Activated B cell treated with CpG ODN at 0.5 μM for 24 hours (primary cell): Measurements from ENCODE around the gene SLC35B2. TPM values are rescaled to one million over a fixed set of nuclear protein-coding genes. Genes with fewer than 3 reads are reported as not detected.
A peak's percentile ranks its signal among the peaks of the same experiment; 100 is the strongest.

Source experiments
- ATAC-seq: fragments of 200-7000 bp; cut with Tn5 transposase; one replicate; pipeline ENCODE4 v1.10.0; 2021; ENCODE audit warnings: low read depth, mild to moderate bottlenecking, moderate library complexity
- CTCF ChIA-PET: fragments of 350-600 bp; sonication (Branson Sonifier 250); formaldehyde crosslinking; loops from one replicate; lab custom pipeline; 2021; ENCODE audit warnings: antibody characterized with exemption; lab: Charles Lee
- POLR2A ChIA-PET: fragments of 350-600 bp; sonication (Branson Sonifier 250); formaldehyde crosslinking; loops from one replicate; lab custom pipeline; 2021; ENCODE audit warnings: antibody characterized with exemption; lab: Charles Lee
- DNase-seq: peaks from one replicate; pipeline ENCODE4 v3.0.0; 2022
- H3K27ac Mint-ChIP-seq: one replicate; pipeline ENCODE4 v1.8.0; 2020; ENCODE audit warnings: mixed read lengths
- H3K27me3 Mint-ChIP-seq: one replicate; pipeline ENCODE4 v1.8.0; 2021; ENCODE audit warnings: mixed read lengths
- H3K36me3 Mint-ChIP-seq: one replicate; pipeline ENCODE4 v1.8.0; 2021; ENCODE audit warnings: low read depth, mixed read lengths
- H3K4me1 Mint-ChIP-seq: one replicate; pipeline ENCODE4 v1.8.0; 2021; ENCODE audit warnings: mixed read lengths
- H3K4me3 Mint-ChIP-seq: one replicate; pipeline ENCODE4 v1.8.0; 2020; ENCODE audit warnings: mild to moderate bottlenecking, mixed read lengths
- H3K9me3 Mint-ChIP-seq: one replicate; pipeline ENCODE4 v1.8.0; 2020; ENCODE audit warnings: mixed read lengths
- intact Hi-C: fragments of 100-400 bp; cut with micrococcal nuclease; formaldehyde crosslinking; loops from one replicate; pipeline ENCODE4 v1.15.1; 2024
- total RNA-seq: library from RNA; stranded (reverse); gene quantifications from 2 replicates; pipeline ENCODE4 v1.2.3, GENCODE V29; 2022
- TF ChIP-seq, protein P1 (sequence below): fragments of 200-600 bp; IDR thresholded peaks from one replicate; pipeline ENCODE4 v1.8.0; 2022; ENCODE audit warnings: antibody characterized with exemption, mild to moderate bottlenecking

The SLC35B2 gene
- total RNA-seq, 1 donor from 2014 or later = 29.1 TPM

DNA sequence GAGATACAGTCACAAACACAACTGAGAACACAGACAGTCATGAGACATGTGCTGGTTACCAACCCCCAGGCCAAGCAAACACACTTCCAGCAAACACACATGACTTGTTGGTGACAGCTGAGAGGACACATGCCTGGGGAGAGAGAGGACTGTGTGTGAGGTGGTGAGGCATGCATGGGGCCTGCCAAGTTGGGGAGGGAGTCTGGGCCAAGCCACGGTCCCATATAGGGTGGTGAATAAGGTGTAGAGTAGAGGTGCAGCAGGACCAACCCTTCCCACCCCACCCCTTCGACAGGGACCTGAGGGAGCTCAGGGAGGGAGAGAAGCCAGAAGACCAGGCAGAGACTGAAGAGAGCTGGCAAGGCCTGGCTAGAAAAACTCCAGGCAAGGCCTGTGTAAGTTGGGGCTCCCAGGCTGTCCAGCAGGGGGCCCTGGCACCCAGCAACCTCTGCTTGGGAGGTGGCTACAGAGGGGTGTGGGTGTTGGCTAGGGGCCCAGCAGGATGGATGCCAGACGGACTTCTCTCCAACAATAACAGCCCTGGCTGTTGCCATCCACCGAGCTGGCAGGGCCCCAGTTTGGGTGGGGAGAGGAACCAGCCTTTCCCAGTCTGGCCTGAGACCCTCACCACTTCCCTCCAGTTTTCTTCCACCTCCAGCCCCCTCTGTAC is 35.9 kb downstream of the SLC35B2 start:
- Mint-ChIP-seq H3K9me3 (no peaks in the 10 kb centered on the region), H3K36me3 (no peaks in the 10 kb centered on the region), H3K4me1 (peaks cover 39% of the 10 kb centered on the region), H3K27ac (no peak overlapping the region), H3K27me3 (no peaks in the 10 kb centered on the region), H3K4me3 (no peak overlapping the region)
- DNase-seq = peak; percentile 53
- POLR2A ChIA-PET = interaction anchor here (0.6 to 1.6 kb wide), 5 partner anchors 25 to 43 kb away, joined by 3 to 8 read pairs (median 4); partner anchors contain the start of gene HSP90AB1
- ATAC-seq = peak; percentile 51
- CTCF ChIA-PET = interaction anchor here (1.2 kb wide), 1 partner anchor 36 kb away, joined by 3 read pairs; the partner anchor contains the start of gene SLC35B2
- intact Hi-C loops = loop anchor here (5.0 kb wide), 2 partner anchors 94 to 116 kb away; partner anchors contain the start of genes MRPL14 and TMEM63B
- TF ChIP-seq, protein P1, sequence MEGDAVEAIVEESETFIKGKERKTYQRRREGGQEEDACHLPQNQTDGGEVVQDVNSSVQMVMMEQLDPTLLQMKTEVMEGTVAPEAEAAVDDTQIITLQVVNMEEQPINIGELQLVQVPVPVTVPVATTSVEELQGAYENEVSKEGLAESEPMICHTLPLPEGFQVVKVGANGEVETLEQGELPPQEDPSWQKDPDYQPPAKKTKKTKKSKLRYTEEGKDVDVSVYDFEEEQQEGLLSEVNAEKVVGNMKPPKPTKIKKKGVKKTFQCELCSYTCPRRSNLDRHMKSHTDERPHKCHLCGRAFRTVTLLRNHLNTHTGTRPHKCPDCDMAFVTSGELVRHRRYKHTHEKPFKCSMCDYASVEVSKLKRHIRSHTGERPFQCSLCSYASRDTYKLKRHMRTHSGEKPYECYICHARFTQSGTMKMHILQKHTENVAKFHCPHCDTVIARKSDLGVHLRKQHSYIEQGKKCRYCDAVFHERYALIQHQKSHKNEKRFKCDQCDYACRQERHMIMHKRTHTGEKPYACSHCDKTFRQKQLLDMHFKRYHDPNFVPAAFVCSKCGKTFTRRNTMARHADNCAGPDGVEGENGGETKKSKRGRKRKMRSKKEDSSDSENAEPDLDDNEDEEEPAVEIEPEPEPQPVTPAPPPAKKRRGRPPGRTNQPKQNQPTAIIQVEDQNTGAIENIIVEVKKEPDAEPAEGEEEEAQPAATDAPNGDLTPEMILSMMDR = no peak

DNA sequence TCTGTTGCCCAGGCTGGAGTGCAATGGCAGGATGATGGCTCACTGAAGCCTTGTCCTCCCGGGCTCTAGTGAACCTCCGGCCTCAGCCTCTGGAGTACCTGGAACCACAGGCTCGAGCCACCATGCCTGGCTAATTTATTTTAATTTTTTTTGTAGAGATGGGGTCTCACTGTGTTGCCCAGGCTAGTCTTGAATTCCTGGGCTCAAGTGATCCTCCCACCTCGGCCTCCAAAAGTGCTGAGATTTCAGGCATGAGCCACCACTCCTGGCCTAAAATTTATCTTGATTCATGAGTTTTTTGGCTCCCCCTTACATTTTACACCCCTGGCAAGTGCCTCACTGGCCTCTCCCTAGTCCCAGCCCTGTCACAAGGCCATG is 36.4 kb downstream of the SLC35B2 start:
- TF ChIP-seq, protein P1 = no peak
- ChIA-PET POLR2A (interaction anchor here (1.6 kb wide), 1 partner anchor 26 kb away, joined by 8 read pairs; the partner anchor contains the start of gene HSP90AB1), CTCF (interaction anchor here (1.2 kb wide), 1 partner anchor 36 kb away, joined by 3 read pairs; the partner anchor contains the start of gene SLC35B2)
- no peaks in the 10 kb centered on the region for H3K9me3 Mint-ChIP-seq
- ATAC-seq (no peak), DNase-seq (no peak)
- intact Hi-C loops = loop anchor here (5.0 kb wide), 2 partner anchors 94 to 116 kb away; partner anchors contain the start of genes MRPL14 and TMEM63B
- no peaks in the 10 kb centered on the region for H3K36me3 Mint-ChIP-seq
- H3K27ac Mint-ChIP-seq = no peak overlapping the region
- no peak overlapping the region for H3K4me3 Mint-ChIP-seq
- H3K27me3 Mint-ChIP-seq = no peaks in the 10 kb centered on the region
- peaks cover 39% of the 10 kb centered on the region for H3K4me1 Mint-ChIP-seq

DNA sequence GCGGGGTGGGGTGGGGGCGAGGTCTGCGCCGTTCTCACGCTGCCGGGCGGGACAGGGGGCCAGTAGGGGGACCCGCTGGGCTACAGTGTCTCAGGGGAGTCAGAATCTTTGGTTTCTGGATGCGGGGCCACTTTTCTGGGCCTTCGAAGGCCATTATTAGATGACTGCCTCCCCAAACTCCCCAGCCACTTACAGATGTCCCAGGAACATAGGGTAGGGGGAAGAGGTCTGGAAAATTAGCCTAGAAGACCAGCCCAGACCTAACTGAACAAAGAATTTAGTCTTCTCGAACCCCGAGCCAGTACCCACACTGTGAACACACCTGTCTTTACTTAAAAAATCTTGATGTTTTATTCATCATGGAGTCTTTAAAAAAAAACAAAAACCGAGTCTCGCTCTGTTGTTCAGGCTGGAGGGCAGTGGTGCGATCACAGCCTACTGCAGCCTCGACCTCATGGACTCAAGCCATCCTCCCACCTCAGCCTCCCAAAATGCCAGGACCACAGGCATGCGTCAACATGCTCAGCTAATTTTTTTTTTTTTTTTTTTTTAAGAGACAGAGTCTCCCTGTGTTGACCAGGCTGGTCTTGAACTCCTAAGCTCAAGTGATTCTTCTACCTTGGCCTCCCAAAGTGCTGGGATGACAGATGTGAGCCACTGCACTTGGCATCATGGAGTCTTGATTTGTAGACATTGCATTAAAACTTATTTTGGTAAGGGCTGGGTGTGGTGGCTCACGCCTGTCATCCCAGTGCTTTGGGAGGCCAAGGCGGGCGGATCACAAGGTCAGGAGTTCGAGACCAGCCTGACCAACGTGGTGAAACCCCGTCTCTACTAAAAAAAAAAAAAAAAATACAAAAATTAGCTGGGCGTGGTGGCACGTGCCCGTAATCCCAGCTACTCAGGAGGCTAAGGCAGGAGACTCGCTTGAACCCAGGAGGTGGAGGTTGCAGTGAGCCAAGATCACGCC is 37.2 kb downstream of the SLC35B2 start:
- Mint-ChIP-seq H3K36me3 (no peaks in the 10 kb centered on the region), H3K27me3 (no peaks in the 10 kb centered on the region), H3K9me3 (no peaks in the 10 kb centered on the region), H3K27ac (no peak overlapping the region), H3K4me3 (peak overlapping the region; percentile 80), H3K4me1 (peaks cover 39% of the 10 kb centered on the region)
- TF ChIP-seq, protein P1 = no peak
- CTCF ChIA-PET = interaction anchor here (0.7 kb wide), 1 partner anchor 17 kb away, joined by 4 read pairs; no protein-coding TSS in a partner anchor
- DNase-seq (no peak), ATAC-seq (peak; percentile 1)
- intact Hi-C loops = loop anchor here (1.0 to 5.0 kb wide), 3 partner anchors 93 to 167 kb away; partner anchors contain the start of genes CDC5L, MRPL14 and TMEM63B
- POLR2A ChIA-PET = interaction anchor here (0.7 to 1.7 kb wide), 7 partner anchors 17 to 1019 kb away, joined by 4 to 11 read pairs (median 6); partner anchors contain the start of genes HSP90AB1 and SLC35B2

DNA sequence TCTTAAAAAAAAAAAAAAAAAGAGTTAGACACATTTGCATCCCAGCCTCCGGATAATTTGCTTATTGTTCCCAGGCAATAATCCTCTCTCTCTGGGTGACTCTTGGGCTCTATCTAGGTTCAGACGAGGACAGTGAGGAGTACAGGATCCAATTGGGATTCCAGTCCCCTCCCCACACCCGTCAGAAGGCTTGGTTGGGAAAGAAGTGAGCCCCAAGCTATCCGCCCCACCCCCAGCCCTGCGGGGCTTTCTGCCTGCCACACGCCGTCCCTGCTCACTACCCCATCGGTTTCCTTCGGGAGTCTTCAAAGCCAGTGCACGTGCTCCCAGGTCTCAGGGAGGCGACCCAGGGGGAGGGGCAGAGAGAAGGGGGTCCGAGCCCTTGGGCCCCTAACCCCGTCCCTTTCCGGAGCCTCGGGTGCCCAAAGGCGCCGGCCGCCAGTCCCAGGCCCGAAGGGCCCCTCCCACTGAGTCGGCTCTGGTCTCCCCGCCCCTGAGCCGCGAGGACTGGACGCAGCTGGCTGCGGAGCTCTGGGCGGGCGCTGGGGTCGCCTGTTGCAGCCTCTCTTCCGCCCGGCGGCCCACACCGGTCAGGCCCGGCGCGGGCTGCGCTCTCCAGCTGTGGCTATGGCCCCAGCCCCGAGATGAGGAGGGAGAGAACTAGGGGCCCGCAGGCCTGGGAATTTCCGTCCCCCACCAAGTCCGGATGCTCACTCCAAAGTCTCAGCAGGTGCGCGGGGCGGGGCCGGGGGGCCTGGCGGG is 38.1 kb downstream of the SLC35B2 start:
- Mint-ChIP-seq H3K27me3 (no peaks in the 10 kb centered on the region), H3K9me3 (no peaks in the 10 kb centered on the region), H3K36me3 (no peaks in the 10 kb centered on the region), H3K4me1 (peaks cover 35% of the 10 kb centered on the region), H3K4me3 (peak overlapping the region; percentile 80), H3K27ac (peak overlapping the region; percentile 35)
- CTCF ChIA-PET = interaction anchor here (0.7 kb wide), 1 partner anchor 18 kb away, joined by 4 read pairs; no protein-coding TSS in a partner anchor
- TF ChIP-seq, protein P1 = no peak
- intact Hi-C loops = loop anchor here (1.0 kb wide), 1 partner anchor 168 kb away; the partner anchor contains the start of gene CDC5L
- ATAC-seq (peak; percentile 46), DNase-seq (peak; percentile 57)
- POLR2A ChIA-PET = interaction anchor here (0.7 to 1.7 kb wide), 6 partner anchors 18 to 1019 kb away, joined by 4 to 11 read pairs (median 6); partner anchors contain the start of genes HSP90AB1 and SLC35B2
